GM10266 (cell line): ENCODE measurements around the gene OR52N5.

Experiments used
- DNase-seq: peaks from one replicate; pipeline ENCODE4 v3.0.0; 2012; ENCODE audit errors: extremely low spot score
- TF ChIP-seq, protein P1 (sequence below): IDR thresholded peaks from 2 replicates; pipeline ENCODE4 v1.5.1; 2012; ENCODE audit warnings: mild to moderate bottlenecking, low read depth; ENCODE audit not compliant: control insufficient read depth, insufficient read depth; ENCODE audit errors: missing control alignments

The OR52N5 gene

GRCh38 chr11:5808500-5809121 lies 25.5 kb upstream of the OR52N5 start, which contains the start of gene OR52N2:
Gene OR52N2 (plus strand): TSS chr11:5808924. CDS start chr11:5820336, 11,412 bp downstream.
- DNase-seq = peak; percentile 41
- TF ChIP-seq, protein P1, sequence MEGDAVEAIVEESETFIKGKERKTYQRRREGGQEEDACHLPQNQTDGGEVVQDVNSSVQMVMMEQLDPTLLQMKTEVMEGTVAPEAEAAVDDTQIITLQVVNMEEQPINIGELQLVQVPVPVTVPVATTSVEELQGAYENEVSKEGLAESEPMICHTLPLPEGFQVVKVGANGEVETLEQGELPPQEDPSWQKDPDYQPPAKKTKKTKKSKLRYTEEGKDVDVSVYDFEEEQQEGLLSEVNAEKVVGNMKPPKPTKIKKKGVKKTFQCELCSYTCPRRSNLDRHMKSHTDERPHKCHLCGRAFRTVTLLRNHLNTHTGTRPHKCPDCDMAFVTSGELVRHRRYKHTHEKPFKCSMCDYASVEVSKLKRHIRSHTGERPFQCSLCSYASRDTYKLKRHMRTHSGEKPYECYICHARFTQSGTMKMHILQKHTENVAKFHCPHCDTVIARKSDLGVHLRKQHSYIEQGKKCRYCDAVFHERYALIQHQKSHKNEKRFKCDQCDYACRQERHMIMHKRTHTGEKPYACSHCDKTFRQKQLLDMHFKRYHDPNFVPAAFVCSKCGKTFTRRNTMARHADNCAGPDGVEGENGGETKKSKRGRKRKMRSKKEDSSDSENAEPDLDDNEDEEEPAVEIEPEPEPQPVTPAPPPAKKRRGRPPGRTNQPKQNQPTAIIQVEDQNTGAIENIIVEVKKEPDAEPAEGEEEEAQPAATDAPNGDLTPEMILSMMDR = peak; percentile 82

DNA sequence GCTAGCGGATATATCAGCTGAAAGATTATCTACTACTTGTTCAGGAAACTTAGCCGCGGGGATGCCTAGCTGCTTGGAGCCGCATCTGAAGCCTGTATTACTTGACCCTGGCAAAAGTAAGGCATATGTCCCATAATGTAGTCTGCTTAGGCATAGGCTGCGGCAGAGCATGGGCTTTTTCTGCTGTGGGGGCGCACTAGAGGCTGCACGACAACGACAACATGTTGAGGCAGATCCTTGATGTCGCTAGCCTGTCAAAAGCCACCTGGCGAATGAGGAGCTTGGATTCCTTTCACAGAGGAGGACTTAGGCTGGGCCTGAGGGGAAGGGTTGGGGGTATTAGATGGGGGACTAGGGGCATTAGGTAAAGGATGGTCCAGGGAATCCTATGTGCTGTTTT lies 24.4 kb upstream of the OR52N5 start:
- no peak for DNase-seq
- TF ChIP-seq, protein P1 = no peak

DNA sequence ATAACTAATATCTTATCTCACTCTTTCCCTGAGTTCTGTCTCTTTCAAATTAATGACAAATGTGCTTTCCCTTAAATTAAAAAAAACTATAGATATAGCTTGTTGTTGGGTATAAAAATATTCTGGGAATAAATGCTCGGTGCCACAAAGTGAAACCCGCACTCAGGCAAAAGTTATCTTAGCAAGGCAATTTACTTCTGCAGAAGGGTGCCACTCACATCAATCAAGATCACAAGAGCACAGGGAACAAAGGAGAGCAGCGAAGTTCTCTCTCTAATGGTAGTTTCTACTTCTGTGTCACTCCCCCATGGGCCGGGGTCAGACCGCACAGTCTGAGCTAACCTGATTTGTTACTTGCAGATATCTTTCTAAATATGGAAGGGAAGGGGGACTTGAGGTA lies 20.8 kb upstream of the OR52N5 start:
- TF ChIP-seq, protein P1 = no peak
- no peak for DNase-seq

GRCh38 chr11:5796541-5796940 lies 13.4 kb upstream of the OR52N5 start:
- TF ChIP-seq, protein P1 = no peak
- no peak for DNase-seq

- TF ChIP-seq, protein P1 = no peak
- no peak for DNase-seq
Observed at GRCh38 chr11:5791165-5791564, 8.0 kb upstream of the OR52N5 start, which contains the start of gene OR52N1. Gene OR52N1 (minus strand): TSS chr11:5791265. CDS start chr11:5788816, 2,449 bp downstream.

GRCh38 chr11:5767056-5767455 lies 16.1 kb downstream of the OR52N5 start:
- no peak for DNase-seq

DNA sequence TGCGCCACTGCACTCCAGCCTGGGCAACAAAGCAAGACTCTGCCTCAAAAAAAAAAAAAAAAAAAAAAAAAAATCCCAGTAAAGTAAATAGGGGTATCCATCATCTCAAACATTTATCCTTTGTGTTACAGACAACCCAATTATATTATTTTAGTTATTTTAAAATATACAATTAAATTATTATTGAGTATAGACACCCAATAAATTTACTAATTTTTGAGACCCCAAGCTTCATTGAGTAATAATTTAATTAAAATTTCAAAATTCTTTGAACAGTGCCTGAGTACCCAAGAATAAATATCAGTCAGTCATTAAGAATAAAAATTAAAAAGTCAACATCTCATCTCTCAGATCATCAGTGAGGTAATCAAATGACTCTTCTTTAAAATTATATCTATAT lies 29.2 kb downstream of the OR52N5 start, which contains the start of gene OR52N4:
OR52N4 (plus strand) TSS at position 301 of the 400 bp plus-strand sequence. CDS start 498 bp downstream, outside the sequence.
- DNase-seq = no peak
- TF ChIP-seq, protein P1 = no peak

More at GRCh38 chr11:5767056-5767455, 16.1 kb downstream of the OR52N5 start:
- TF ChIP-seq, protein P1 = no peak
